HepG2 (cell line): ENCODE measurements around the gene MATR3. TPM values are rescaled to one million over a fixed set of nuclear protein-coding genes. Genes with fewer than 3 reads are reported as not detected.

Source experiments
- AHDC1 ChIP-seq: sonication (generic); formaldehyde crosslinking; IDR thresholded peaks from 2 replicates; pipeline ENCODE4 v1.5.1; 2020; ENCODE audit warnings: mild to moderate bottlenecking, missing genetic modification reagents, borderline replicate concordance
- ASH2L ChIP-seq: fragments of 300-600, 200-600 bp; sonication (generic); IDR thresholded peaks from 2 replicates; pipeline ENCODE4 v1.7.0; 2017; ENCODE audit warnings: low read depth, mild to moderate bottlenecking, moderate library complexity, mixed read lengths, low read length; ENCODE audit not compliant: insufficient read length
- CC2D1A ChIP-seq: sonication (generic); formaldehyde crosslinking; IDR thresholded peaks from 2 replicates; pipeline ENCODE4 v1.8.1; 2023; ENCODE audit warnings: mild to moderate bottlenecking, missing genetic modification reagents
- CCDC6 ChIP-seq: sonication (generic); formaldehyde crosslinking; IDR thresholded peaks from 2 replicates; pipeline ENCODE4 v1.8.1; 2022; ENCODE audit warnings: mild to moderate bottlenecking, missing genetic modification reagents, moderate library complexity
- FOXJ3 ChIP-seq: sonication (generic); formaldehyde crosslinking; IDR thresholded peaks from 2 replicates; pipeline ENCODE4 v1.4.0; 2020; ENCODE audit warnings: missing genetic modification reagents, mild to moderate bottlenecking, borderline replicate concordance
- KLF6 ChIP-seq: IDR thresholded peaks from 2 replicates; pipeline ENCODE4 v1.8.0; 2016; ENCODE audit warnings: missing biosample characterization, missing genetic modification reagents
- MYNN ChIP-seq: sonication (generic); formaldehyde crosslinking; IDR thresholded peaks from 2 replicates; pipeline ENCODE4 v1.4.0; 2020; ENCODE audit warnings: mild to moderate bottlenecking, low read depth, missing genetic modification reagents
- NFIB ChIP-seq: sonication (generic); formaldehyde crosslinking; IDR thresholded peaks from 2 replicates; pipeline ENCODE4 v1.9.0; 2021; ENCODE audit warnings: missing genetic modification reagents, mild to moderate bottlenecking, borderline replicate concordance
- NR2F2 ChIP-seq: IDR thresholded peaks from 2 replicates; pipeline ENCODE4 v1.6.1; 2012; ENCODE audit warnings: low read depth, inconsistent platforms, borderline replicate concordance
- ZIK1 ChIP-seq: sonication (generic); formaldehyde crosslinking; IDR thresholded peaks from 2 replicates; pipeline ENCODE4 v1.5.0; 2020; ENCODE audit warnings: mild to moderate bottlenecking, low read depth, missing genetic modification reagents, borderline replicate concordance
- ZMAT3 ChIP-seq: sonication (generic); formaldehyde crosslinking; conservative IDR thresholded peaks from 2 replicates; pipeline ENCODE4 v1.7.0; 2021; ENCODE audit warnings: missing genetic modification reagents
- ZNF121 ChIP-seq: sonication (generic); formaldehyde crosslinking; IDR thresholded peaks from 2 replicates; pipeline ENCODE4 v1.5.0; 2020; ENCODE audit warnings: mild to moderate bottlenecking, missing genetic modification reagents
- ZNF138 ChIP-seq: sonication (generic); formaldehyde crosslinking; IDR thresholded peaks from 2 replicates; pipeline ENCODE4 v1.5.0; 2020; ENCODE audit warnings: mild to moderate bottlenecking, low read depth, missing genetic modification reagents
- ZNF180 ChIP-seq: sonication (generic); formaldehyde crosslinking; IDR thresholded peaks from 2 replicates; pipeline ENCODE4 v1.4.0; 2020; ENCODE audit warnings: low read depth, missing genetic modification reagents, borderline replicate concordance
- ZNF232 ChIP-seq: sonication (generic); formaldehyde crosslinking; IDR thresholded peaks from 2 replicates; pipeline ENCODE4 v1.4.0; 2020; ENCODE audit warnings: missing genetic modification reagents, borderline replicate concordance
- ZNF431 ChIP-seq: sonication (generic); formaldehyde crosslinking; IDR thresholded peaks from 2 replicates; pipeline ENCODE4 v1.9.0; 2022; ENCODE audit warnings: missing genetic modification reagents, low read depth, mild to moderate bottlenecking, borderline replicate concordance
- ZNF543 ChIP-seq: sonication (generic); formaldehyde crosslinking; IDR thresholded peaks from 2 replicates; pipeline ENCODE4 v1.4.0; 2020; ENCODE audit warnings: mild to moderate bottlenecking, missing genetic modification reagents
- ZNF740 ChIP-seq: sonication (generic); formaldehyde crosslinking; IDR thresholded peaks from 2 replicates; pipeline ENCODE4 v1.4.0; 2020; ENCODE audit warnings: missing genetic modification reagents
- ZNF879 ChIP-seq: sonication (generic); formaldehyde crosslinking; IDR thresholded peaks from 2 replicates; pipeline ENCODE4 v1.8.1; 2023; ENCODE audit warnings: missing genetic modification reagents
- polyA plus RNA-seq, 8 experiments: library from polyadenylated mRNA; depleted of rRNA in 3 of 8; stranded (reverse) in 7 of 8; unstranded in 1 of 8; fragments of >200 nt; fragmentation: Illumina TruSeq in 4 of 8; extraction: Trizol in 4 of 8; gene quantifications; 2 replicates each; pipeline versions ENCODE4 v1.2.1 to v1.2.3, GENCODE V29; 2011 to 2016; ENCODE audit warnings: low read depth in 4 of 8, missing spikeins in 1 of 8, mixed read lengths in 1 of 8; ENCODE audit not compliant: insufficient read depth in 1 of 8
- total RNA-seq, 5 experiments: library from RNA; depleted of rRNA; stranded (reverse); fragments of >200 nt; fragmentation: Illumina TruSeq; extraction: Trizol; gene quantifications; 2 replicates each; pipeline ENCODE4 v1.2.3, GENCODE V29; 2016; ENCODE audit warnings: low read depth in 1 of 5
- TF ChIP-seq, protein P1 (sequence below): sonication (generic); formaldehyde crosslinking; IDR thresholded peaks from 2 replicates; pipeline ENCODE4 v1.4.0; 2020; ENCODE audit warnings: missing genetic modification reagents

The MATR3 gene
- total and polyA plus RNA-seq, 2 of the 13 experiments (the other 11 are each of a cell fraction or from before 2014, with no cell fraction given), result 94.2 to 341 TPM

DNA sequence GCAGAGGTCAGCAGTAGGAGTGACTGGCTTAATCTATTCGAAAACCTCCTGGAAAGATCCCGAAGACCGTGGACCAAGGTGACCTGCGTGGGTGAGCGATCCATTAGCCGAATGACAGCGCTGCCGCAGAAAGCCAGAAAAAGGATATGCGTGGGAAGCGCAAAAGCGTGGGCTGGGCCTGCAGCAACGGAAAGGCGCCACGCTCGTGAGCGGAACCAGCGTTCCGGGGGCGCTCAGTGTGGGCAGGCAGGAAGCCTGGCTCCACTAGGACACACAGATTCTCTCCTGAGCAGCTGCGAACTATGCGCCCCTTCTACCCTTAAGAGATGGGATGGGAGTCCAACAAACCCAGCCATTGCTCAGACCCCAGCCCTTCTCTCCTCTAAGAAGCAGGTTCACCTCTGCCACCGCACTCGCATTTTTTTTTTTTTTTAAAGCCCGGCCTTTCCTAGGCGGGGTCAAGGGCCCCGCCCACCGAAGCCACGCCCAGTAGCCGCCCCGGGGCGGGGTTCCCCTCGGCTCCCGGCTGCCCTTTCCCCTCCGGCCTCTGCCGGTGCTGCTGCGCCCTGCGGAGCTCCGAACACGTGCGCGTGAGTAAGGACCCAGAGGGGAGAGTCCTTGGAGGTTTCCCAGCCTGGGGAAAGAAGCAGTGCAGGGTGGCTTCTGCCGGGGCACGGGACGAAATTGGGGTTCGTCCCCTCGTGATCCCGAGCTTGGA is 19.8 kb upstream of the MATR3 start (continued):
- TF ChIP-seq AHDC1 (CRISPR knock-in tag) (no peak), ZNF740 (CRISPR knock-in tag) (no peak), ZNF431 (CRISPR knock-in tag) (peak; percentile 77; the same call in 1 of the 2 replicates), ZNF180 (0 out of 2 replicates have a peak, but pooled peaks have one; percentile 18), ZNF232 (CRISPR knock-in tag) (peak; percentile 80; the same call in 1 of the 2 replicates), ZNF879 (CRISPR knock-in tag) (no peak; the same call in 1 of the 2 replicates), FOXJ3 (CRISPR knock-in tag) (peak; percentile 45; the same call in 1 of the 2 replicates), ZNF121 (CRISPR knock-in tag) (no peak), KLF6 (CRISPR knock-in tag) (peak; percentile 94), CCDC6 (CRISPR knock-in tag) (0 out of 2 replicates have a peak, but pooled peaks have one; percentile 68), ASH2L (peak; percentile 75), ZMAT3 (CRISPR knock-in tag) (0 out of 2 replicates have a peak, but pooled peaks have one; percentile 30), NR2F2 (peak; percentile 57; the same call in 1 of the 2 replicates), NFIB (no peak), ZNF543 (0 out of 2 replicates have a peak, but pooled peaks have one; percentile 8), CC2D1A (CRISPR knock-in tag) (no peak), MYNN (CRISPR knock-in tag) (no peak), ZIK1 (CRISPR knock-in tag) (no peak), ZNF138 (CRISPR knock-in tag) (peak; percentile 13; the same call in 1 of the 2 replicates)
- TF ChIP-seq, protein P1, sequence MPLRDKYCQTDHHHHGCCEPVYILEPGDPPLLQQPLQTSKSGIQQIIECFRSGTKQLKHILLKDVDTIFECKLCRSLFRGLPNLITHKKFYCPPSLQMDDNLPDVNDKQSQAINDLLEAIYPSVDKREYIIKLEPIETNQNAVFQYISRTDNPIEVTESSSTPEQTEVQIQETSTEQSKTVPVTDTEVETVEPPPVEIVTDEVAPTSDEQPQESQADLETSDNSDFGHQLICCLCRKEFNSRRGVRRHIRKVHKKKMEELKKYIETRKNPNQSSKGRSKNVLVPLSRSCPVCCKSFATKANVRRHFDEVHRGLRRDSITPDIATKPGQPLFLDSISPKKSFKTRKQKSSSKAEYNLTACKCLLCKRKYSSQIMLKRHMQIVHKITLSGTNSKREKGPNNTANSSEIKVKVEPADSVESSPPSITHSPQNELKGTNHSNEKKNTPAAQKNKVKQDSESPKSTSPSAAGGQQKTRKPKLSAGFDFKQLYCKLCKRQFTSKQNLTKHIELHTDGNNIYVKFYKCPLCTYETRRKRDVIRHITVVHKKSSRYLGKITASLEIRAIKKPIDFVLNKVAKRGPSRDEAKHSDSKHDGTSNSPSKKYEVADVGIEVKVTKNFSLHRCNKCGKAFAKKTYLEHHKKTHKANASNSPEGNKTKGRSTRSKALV (CRISPR knock-in tag), result no peak
